Omental fat pad (tissue), 4 donors: ENCODE measurements around the gene IPO13. TPM values are rescaled to one million over a fixed set of nuclear protein-coding genes. Genes with fewer than 3 reads are reported as not detected.

Source experiments
- ATAC-seq: fragments of 150-250 bp; one replicate; pipeline ENCODE4 v1.9.1; 2016; ENCODE audit warnings: mild to moderate bottlenecking, moderate library complexity; ENCODE audit not compliant: low FRiP score
- DNase-seq: peaks from one replicate; pipeline ENCODE4 v3.0.0-alpha.2; 2019; ENCODE audit warnings: low spot score
- total RNA-seq, 4 donors: library from RNA; depleted of rRNA; stranded (reverse); fragments of >200 nt; gene quantifications; one replicate each; pipeline ENCODE4 v1.1.0, GENCODE V29; 2016
- TF ChIP-seq, protein P1 (sequence below), 3 donors: fragments of 450-650 bp; IDR thresholded peaks; one replicate each; pipeline ENCODE4 v1.5.1; 2016 to 2017; ENCODE audit warnings: antibody characterized with exemption in 3 of 3, mild to moderate bottlenecking in 3 of 3, moderate library complexity in 2 of 3

The IPO13 gene
- total RNA-seq, 4 donors from 2014 or later: 18.7 to 23.2 (median 21.1) TPM

DNA sequence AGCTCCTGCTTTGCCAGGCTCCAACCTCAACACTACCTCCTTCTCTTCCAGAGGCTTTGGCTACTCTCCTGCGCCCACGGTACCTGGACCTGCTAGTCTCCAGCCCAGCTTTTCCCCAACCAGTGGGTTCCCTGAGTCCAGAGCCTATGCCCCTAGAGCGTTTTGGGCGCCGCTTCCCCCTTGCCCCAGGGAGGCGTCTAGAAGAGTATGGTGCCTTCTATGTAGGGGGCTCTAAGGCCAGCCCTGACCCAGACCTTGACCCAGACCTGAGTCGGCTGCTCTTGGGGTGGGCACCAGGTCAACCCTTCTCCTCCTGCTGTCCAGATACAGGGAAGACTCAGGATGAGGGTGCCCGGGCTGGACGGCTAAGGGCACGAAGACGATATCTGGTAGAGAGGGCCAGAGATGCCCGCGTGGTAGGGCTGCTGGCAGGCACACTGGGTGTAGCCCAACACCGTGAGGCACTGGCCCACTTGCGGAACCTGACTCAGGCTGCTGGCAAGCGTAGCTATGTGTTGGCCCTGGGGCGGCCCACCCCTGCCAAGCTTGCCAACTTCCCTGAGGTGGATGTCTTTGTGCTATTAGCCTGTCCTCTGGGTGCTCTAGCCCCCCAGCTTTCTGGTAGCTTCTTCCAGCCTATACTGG is 24.7 kb downstream of the IPO13 start:
- TF ChIP-seq, protein P1, sequence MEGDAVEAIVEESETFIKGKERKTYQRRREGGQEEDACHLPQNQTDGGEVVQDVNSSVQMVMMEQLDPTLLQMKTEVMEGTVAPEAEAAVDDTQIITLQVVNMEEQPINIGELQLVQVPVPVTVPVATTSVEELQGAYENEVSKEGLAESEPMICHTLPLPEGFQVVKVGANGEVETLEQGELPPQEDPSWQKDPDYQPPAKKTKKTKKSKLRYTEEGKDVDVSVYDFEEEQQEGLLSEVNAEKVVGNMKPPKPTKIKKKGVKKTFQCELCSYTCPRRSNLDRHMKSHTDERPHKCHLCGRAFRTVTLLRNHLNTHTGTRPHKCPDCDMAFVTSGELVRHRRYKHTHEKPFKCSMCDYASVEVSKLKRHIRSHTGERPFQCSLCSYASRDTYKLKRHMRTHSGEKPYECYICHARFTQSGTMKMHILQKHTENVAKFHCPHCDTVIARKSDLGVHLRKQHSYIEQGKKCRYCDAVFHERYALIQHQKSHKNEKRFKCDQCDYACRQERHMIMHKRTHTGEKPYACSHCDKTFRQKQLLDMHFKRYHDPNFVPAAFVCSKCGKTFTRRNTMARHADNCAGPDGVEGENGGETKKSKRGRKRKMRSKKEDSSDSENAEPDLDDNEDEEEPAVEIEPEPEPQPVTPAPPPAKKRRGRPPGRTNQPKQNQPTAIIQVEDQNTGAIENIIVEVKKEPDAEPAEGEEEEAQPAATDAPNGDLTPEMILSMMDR (IDR thresholded peaks at IDR 0.05): no peak
- no peak for ATAC-seq

DNA sequence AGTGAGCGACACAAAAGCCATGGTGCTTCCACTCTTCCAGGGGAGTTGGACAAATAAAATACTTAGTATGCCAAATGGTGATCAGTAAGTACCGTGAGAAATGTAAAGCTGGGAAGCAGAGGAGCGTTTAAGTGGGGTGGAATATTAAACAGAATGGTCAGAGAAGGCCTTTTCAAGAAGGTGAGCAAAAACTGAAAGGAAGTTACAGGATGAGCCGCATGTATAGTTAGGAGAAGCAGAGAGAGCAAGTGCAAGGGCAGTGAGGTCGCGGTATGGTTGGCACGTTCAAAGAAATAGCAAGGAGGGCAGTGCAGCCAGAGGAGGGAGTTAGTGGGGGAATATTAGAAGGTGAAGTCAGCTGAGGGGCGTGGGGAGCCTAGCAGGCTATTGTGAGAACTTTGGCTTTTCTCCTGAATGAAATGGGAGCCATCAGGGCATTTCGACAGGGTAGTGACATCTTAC is 27.3 kb downstream of the IPO13 start:
- TF ChIP-seq, protein P1 (IDR thresholded peaks at IDR 0.05): no peak
- ATAC-seq (no peak), DNase-seq (no peak)

More for the DNA sequence above, 24.7 kb downstream of the IPO13 start:
- DNase-seq: no peak

DNA sequence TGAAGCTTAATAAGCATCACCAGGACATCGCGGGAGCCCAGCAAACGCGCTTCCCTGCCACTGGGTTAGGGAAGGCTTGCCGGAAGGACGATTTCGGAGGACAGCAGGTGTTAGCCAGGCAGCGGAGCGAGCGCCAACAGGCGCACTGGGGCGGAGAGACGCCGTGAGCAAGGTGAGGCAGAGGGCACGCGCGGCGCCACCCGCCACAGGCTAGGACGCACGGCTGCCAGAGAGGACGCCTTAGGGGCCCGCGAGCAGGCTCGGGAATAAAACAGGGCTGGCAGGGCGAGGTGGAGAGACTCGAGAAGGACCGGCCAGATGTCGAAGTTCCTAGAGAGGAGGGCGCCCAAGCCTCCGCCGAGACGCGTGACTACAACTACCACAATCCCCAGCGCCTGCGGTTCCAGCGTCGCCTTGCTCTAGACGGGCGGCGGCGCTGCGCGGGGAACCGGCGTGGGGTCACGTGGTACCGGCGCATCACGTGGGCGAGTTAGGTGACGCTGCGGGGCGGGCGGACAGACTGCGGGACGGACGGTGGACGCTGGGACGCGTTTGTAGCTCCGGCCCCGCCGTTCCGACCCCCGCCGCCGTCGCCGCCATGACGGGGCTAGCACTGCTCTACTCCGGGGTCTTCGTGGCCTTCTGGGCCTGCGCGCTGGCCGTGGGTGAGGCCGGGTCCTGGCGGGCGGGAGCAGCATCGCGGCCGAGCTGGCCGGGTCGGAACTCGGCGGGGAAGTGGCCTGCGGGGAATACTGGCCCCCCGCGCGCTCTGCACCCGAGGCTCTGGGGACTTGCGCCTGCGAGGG is 27.9 kb downstream of the IPO13 start, which contains the start of gene ATP6V0B:
Gene ATP6V0B, plus strand, starts transcription at position 518 of the 806 bp plus-strand sequence. Its CDS starts 81 bp downstream, at position 599.
- DNase-seq (peak; percentile 94), ATAC-seq (peak; percentile 78)
- TF ChIP-seq, protein P1 (IDR thresholded peaks at IDR 0.05): no peak

DNA sequence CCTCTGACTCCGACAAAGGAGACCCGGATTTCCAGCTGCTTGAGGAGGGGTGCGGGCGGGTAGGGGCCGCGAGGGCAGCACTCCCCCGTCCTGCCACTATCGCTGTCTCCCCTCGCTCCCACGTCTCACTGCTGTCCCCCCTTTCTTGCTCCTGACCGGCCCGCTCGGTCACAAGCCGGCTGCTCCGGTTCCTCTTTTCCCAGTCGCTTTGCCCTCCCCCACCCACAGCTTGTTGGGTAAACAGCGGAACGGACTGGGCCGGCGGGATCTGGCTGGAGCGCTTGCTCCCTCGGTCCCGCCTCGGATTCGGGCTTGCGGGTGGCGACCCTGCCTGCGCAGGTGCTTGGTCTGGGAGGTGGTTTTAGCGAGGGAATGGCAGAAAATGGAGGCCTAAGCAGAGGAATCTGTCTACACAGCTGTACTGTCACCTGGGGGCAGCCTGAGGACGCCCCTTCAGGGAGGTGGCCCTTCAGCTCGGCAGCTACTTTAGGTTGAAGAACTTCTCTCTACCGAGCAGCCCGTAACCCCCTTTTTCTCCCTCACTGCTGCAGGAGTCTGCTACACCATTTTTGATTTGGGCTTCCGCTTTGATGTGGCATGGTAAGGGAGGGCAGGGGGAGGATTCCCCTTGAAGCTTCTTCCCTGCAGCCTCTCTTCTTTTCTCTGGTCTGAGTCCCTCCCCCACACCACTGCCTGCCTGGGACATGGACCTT is 28.7 kb downstream of the IPO13 start:
- peak; percentile 3 for ATAC-seq
- no peak for DNase-seq
- TF ChIP-seq, protein P1 (IDR thresholded peaks at IDR 0.05): no peak

DNA sequence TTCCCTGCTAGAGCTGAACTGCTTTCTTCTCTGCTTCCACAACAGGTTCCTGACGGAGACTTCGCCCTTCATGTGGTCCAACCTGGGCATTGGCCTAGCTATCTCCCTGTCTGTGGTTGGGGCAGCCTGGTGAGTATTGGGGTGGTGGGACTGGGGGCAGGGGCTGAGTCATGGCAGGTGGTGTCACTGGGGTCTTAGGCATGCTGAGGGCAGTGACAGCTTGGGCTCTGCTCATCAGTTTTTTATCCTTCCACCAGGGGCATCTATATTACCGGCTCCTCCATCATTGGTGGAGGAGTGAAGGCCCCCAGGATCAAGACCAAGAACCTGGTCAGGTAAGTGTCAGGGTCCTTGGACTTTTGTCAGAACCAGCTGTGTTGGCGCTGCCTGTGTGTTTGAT is 29.3 kb downstream of the IPO13 start:
- ATAC-seq: no peak

DNA sequence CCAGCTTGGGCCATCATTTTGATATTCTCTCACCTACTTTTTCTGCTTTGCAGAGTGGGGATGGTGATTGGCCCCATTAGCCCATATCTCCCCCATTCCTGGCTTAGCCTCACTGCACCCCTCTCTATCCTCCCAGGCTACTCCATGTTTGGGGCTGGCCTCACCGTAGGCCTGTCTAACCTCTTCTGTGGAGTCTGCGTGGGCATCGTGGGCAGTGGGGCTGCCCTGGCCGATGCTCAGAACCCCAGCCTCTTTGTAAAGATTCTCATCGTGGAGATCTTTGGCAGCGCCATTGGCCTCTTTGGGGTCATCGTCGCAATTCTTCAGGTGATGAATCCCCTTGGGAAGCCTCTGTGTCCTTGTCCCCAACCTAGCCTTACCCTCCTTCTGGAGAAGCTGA is 30.1 kb downstream of the IPO13 start:
- no peak for ATAC-seq
- TF ChIP-seq, protein P1 (IDR thresholded peaks at IDR 0.05): no peak
- DNase-seq: no peak

More for the DNA sequence above, 29.3 kb downstream of the IPO13 start:
- TF ChIP-seq, protein P1 (IDR thresholded peaks at IDR 0.05): no peak
- no peak for DNase-seq
